Activated CD8-positive, alpha-beta memory T cell treated with anti-CD3 and anti-CD28 coated beads, Interleukin-2, amount 50 U/mL, for 24 hours (primary cell): ENCODE measurements around the gene NDFIP2.

Experiments
- DNase-seq: peaks from one replicate; pipeline ENCODE4 v3.0.0-alpha.2; 2020; ENCODE audit errors: extremely low read depth

NDFIP2 gene

DNA sequence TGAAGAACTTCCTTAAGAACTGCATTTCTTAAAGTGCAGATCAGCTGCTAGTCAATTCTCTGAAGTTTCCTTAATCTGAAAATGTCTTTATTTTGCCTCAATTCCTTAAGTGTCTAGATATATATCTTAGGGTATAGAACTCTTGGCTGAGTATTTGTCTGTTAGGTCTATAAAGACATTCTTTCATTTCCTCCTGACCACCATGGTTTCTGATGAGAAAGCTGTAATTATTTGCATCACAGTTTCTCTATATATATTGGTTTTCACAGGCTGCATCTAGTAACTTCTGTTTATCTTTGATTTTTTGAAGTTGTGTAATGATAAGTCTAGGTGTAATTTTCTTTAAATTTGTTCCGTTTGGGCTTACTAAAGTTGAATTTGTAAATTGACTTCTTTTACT is 15.2 kb downstream of the NDFIP2 start:
- DNase-seq = no peak

DNA sequence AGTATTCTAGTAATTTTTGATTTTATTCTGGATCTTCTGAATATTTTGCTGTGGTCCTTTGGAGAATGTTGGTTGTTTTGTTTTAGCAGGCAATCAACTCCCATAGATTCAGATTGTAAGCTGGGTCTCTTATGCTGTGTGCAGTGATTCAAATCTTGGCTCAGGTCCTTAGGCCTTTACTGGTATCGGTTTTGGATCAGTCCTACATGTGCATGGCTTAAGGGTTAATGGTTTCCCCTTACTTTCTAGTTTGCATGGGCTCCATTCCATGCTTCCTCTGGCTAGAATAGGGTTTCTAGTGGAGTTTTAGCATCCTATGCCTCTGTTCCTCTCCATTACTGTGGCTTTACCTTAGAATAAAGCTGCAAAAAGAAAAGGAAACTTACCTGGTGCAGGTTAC is 16.1 kb downstream of the NDFIP2 start:
- DNase-seq = no peak

DNA sequence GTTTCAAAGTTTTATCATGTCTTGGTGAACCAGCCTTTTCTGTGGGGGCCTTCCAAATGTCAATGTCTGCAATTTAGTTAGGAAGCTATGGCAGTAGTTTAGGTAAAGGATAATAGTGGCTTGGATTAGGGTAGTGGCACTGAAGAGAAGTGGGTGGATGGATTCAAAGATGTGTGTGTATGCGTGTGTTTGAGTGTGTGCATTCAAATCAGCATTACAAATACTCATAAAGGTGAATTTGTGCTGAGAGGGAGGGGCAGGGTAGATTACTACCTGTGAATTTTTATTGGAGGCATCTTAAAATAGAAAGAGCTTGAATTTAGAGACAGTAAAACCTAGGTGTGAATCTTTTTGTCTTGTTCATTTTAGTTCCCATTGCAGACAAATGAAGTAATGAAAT is 16.9 kb downstream of the NDFIP2 start:
- DNase-seq = no peak

DNA sequence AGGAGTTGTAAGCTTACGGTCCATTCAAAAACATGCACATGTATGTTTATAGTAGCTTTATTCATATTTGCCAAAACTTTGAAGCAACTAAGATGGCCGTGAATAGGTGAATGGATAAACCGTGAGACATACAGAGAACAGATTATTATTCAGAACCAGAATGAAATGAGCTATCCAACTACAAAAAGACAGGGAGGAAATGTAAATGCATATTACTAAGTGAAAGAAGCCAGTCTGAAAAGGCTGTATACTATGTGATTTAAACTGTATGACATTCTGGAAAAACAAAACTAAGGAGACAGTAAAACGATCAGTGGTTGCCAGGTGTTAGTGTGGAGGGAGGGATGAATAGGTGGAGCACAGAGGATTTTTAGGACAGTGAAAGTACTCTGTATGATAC is 19.9 kb downstream of the NDFIP2 start:
- DNase-seq = no peak

DNA sequence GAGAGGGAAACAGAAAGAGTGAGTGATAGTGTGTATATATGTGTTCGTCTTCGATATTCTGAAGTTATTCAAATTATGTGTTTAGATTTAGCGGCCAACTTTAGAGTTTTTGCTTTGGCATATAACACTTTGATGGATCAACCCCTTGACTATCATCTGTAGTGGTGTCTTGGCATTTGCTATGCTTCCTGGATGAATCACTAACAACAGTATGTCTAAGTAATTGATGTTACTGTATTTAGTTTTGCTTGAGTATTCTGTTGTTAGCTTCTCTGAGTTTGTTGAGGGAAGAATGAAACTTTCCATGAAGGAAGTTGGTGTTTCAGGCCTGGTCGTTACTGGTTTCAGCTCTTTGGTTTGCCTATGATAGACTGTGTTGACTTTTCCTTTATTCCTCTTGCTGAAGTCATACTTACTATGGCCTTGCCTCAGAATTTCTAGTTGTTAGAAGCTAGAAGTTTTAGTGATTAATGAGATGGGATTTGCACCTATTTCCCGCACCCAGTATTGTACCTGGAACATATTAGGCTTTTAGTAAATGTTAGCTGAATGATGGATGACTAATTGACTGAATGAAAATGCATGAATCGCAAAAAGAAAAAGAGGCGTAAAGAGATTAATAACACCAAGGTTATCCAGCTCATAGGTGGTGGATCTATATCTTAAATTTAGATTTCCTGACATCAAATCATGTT is 20.7 kb downstream of the NDFIP2 start:
- no peak for DNase-seq

DNA sequence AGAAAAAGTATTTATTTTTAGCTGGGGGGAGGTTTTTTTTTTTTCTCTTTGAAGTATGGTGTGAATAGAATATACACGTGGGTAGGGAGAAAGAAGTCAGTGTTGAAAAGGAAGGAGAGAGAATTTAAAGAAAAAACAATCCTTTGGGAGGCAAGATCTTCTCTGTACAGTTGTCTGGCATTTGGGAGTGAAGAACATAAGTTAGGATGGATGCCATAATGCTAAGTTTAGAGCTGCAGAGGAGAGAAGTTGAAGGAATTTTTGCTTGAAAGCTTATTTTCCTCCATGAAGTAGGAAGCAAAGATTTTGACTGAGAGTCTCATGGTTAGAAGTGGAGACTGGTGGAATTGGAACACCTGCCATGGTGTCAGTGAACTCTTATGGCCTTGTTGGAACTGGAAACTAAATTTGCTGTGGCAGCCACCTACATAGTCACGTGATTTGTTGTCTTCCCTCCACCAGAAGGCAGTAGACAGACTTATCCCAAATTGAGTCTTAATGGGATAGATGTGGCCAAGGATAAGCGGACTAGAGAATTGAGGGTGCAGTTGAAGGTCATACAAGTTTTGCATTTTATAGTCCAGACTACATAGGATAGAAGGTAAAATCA is 22.0 kb downstream of the NDFIP2 start:
- DNase-seq = no peak

DNA sequence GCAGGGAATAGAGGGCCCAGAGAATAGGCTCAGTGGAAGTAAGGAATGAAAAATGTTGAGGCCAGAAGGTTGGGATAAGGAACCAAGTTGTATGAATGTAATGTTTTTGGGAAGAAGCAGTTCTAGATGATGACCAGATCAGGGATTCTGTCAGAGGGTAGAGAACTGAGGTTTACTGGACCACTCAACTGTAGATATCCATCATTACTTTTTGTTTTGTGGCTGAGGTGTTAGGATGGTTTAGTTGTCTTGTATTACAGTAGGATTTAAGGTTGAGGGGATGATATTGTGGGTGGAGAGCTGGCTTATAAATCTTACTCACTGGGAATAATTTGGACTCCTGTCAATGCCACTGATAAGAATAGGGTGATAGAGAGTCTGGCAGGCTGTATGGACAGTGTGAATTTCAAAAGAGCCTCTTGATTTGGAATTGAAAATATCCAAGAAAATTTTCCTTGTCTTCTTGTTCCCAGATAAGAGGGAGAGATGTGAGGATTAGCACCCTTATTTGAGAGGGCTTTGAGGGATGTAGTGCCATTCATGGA is 22.6 kb downstream of the NDFIP2 start:
- no peak for DNase-seq

DNA sequence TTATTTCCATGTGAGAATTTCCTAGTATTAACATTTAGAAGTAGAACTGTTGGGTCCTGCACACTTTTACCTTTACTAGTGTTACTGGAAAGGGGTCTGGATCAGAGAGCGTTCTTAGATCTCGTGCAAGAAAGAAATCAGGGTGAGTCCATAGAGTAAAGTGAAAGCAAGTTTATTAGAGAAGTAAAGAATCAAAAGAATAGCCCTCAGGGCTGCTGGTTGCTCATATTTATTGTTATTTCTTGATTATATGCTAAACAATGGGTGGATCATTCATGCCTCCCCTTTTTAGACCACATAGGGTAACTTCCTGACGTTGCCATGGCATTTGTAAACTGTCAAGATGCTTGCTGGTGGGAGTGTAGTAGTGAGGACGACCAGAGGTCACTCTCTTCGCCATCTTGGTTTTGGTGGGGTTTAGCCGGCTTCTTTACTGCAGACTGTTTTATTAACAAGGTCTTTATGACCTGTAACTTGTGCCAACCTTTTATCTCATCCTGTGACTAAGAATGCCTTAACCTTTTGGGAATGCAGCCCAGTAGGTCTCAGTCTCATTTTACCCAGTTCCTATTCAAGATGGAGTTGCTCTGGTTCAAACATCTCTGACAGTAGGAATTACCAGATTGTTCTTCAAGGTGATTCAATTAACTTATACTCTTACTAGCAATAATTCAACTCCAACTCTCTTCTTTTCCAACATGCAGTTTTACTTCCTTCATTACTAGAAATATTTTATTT is 27.4 kb downstream of the NDFIP2 start:
- DNase-seq = no peak

DNA sequence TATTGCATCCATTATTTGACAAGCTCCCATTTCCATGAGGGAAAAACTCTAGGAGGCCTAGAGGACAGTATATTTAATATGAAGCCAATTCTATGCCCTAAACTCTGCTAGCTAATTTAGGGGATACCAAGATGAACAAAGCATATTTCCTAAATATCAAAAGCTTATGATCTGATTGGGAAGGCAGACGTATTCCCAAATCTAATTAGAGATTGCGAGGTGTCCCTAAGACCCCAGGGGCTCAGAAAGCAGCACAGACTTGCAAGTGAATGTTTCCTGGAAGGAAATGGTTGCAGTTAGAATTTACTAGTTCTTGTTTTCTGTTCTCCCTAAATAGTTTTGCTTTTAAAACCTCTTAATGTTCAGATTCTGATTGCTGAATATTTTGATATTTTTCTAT is 30.7 kb downstream of the NDFIP2 start:
- DNase-seq = no peak

DNA sequence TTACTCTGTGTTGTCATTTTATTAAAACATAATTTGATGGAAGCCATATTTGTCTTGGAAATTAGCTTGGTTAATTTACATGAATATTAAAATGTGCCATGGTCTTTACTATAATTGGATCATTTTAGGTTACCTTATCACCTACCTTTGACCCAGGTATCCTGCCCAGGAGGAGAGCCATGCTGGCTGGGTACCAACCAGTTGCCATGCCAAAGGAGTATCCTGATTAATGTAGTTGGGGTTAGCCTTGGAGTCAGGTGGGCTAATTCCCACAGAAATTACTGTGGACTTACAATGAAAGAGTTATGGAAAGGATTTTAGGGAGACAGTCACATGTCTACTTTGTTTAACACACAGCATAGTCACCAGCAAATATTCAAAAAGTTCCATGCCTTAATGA is 32.0 kb downstream of the NDFIP2 start:
- DNase-seq = no peak

DNA sequence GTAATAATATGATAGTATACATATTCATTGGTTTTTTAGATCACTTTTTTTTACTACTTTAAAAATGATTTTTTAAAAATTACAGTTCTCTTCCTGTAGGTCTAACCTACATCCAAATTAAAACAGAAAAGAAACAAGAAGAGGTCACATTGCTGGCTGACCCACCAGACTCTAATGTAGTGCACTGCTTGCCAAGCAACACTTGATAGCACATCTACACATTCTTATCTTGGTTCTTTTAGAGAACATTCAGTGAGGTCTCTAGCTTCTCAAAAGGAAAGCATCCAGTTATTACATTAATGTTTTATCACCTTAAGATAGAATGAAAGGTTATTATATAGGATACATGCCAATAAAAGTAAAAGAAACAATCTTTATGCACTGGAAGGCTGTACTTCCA is 35.6 kb downstream of the NDFIP2 start:
- no peak for DNase-seq

DNA sequence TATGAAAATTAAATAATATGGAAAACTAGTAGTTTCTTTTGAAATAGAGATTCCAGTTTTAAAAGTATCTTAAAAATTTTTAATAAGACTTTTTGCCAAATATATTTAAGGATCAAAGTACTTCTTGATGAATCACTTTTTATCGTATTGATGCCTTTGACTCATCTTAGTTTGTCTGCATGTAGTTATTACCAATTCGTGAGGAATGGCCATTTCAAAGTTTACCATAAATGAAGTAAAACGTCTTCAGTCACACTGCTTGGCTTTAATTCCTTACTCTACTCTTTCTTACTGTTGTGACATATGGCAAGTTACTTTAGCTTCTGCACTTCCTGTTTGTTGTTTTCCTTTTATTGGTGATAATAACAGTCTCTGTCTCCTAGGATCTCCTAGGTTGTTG is 38.3 kb downstream of the NDFIP2 start:
- DNase-seq = no peak

DNA sequence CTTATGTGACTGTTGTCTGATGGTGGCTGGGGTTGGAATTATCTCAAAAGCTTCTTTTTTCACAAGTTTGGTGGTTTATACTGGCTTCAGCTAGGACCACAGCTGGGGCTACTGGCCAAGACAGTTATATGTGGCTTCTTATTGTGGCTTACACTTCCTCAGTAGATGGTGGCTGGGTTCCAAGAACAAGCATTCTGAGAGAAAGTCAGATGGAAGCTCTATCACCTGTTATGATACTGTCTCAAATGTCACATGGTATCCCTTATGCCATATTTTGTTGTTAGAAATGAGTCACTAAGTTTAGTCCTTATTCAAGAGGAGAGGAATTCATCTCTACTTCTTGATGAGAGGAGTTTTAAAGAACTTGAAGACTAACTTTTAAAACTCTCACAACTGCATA is 41.6 kb downstream of the NDFIP2 start:
- DNase-seq = no peak

DNA sequence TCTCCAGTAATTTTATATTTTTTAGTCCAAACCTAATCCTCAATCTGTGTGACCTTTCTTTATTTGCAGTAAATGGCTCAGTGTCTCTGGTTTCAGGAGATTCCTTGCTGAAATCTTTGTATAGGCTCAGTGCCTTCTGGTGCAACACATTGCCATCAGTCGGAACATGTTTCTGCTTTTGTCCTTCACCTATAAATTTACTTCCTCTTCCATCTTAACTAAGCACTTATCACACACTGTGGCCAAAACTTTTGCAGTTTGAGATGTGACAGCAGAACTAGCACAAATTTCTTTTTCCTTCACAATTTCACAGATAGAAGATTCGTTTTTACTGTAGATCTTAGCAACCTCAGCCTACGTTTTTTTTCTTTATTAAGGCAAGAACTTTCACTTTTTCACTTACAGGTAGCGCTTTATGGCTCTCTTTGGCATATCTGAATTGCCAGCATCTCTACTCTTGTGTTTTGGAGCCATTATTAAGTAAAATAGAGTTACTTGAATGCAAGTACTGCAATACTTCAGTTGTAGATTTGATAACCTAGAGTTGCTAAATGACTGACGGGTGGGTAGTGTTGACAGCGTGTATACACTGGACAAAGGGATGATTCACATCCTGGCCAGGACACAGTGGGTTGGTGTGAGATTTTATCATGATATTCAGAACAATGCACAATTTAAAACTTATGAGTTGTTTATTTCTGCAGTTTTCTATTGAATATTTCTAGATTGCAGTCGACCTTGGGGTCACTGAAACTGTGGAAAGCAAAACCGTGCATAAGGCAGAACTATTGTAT is 44.3 kb downstream of the NDFIP2 start:
- DNase-seq = no peak

DNA sequence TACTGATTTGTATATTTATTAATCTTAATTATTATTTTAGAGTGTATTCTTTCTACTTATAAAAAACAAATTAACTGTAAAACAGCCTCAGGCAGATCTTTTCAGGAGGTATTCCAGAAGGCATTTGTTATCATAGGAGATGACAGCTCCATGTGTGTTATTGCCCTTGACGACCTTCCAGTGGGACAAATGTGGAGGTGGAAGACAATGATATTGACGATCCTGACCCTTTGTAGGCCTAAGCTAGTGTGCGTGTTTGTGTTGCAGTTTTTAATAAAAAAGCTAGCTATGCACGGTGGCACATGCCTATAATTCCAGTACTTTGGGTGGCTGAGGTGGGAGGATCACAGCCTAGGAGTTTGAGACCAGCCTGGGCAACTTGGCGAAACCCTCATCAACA is 46.7 kb downstream of the NDFIP2 start:
- DNase-seq = no peak

DNA sequence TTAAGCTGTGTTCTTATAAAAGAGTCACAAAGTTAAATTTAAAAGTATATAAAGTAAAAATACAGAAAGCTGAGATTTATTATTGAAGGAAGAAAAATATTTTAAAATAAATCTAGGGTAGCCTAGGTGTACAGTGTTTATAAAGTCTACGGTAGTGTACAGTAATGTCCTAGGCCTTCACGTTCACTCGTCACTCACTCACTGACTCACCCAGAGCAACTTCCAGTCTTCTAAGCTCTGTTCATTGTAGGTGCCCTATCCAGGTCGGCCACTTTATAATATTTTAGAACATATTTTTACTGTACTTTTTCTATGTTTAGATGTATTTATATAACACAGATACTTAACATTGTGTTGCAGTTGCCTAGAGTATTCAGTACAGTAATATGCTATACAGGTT is 47.4 kb downstream of the NDFIP2 start:
- no peak for DNase-seq

DNA sequence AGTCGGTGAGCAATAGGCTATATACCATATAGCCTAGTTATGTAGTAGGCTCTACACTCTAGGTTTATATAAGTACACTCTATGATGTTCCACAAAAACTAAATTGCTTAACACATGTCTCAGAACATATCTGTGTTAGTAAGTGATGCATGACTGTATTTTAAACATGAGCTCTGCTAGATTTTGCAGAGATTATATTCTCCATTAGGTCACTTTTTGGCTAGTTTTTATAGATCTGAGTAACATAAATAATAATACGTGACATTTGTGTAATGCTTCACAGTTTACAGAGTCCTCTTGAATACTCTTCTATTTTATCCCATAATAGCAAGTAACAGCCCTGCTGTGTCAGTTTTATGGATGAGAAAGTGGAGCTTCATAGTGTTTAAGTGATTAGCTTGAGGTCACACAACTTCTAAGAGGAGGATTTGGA is 47.8 kb downstream of the NDFIP2 start:
- DNase-seq = no peak

DNA sequence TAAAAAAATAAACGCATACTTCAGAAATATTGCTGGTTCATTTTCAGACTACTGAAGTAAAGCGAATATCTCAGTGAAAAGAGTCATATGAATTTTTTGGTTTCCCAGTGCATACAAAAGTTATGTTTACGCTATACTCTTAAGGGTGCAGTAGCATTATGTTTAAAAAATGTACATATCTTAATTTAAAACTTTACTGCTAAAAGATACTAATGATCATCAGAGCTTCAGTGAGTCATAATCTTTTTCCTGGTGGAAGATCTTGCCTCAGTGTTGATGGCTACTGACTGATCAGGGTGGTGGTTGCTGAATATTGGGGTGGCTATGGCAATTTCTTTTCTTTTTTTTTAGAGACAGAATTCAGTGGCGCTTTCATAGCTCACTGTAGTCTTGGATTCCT is 48.9 kb downstream of the NDFIP2 start:
- DNase-seq = no peak

DNA sequence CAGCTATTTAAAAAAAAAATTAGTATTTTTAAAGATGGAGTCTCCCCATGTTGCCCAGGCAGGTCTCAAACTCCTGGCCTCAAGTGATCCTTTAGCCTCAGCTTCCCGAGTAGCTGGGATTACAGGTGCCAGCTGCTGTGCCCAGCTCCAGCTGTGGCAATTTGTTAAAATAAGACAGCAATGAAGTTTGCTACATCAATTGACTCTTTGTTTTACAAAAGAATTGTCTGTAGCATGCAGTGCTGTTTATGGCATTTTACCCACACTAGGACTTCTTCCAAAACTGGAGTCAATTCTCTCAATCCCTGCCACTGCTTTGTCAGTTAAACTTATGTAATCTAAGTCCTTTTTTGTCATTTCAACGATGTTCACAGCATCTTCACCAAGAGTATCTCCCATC is 49.3 kb downstream of the NDFIP2 start:
- DNase-seq = no peak

DNA sequence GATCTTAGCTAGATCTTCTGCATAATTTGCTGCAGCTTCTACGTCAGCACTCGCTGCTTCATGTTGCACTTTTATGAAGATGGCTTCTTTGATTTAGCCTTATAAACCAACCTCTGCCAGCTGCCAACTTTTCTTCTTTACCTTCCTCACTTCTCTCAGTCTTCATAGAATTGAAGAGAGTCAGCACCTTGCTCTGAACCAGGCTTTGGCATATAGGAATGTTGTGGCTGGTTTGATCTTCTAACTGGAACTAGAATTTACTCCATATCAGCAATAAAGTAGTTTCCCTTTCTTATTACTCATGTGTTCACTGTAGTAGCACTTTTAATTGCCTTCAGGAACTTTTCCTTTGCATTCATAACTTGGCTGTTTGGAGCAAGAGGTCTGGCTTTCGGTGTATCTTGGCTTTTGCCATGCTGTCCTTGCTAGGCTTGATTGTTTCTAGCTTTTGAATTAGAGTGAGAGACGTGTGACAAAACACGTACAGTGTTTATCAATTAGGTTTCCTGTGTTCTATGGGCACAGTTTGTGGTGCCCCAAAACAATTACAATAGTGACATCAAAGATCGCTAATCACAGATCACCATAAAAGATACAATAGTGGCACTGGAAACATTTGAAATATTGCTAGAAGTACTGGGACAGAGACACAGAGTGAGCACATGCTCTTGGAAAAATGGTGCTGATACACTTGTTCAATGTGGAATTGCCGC is 50.7 kb downstream of the NDFIP2 start:
- DNase-seq = no peak

DNA sequence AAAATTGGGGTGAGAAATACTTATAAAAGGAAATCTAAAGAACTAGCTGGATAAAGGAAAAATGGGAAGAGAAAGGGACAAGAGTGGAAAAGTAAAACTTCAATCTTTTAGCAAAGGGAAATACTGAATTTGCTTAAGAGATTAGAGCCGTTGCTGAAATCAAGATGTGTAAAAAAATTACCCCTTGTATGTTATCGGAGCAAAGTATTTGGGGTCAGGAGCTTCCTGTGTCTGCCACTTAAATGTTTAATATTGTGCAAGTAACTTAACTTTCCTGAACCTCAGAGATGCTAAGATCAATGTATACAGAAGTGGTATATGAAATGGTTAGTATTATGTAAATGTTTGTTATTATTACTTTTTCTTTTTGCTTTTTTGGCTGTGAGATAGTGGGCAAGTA is 51.6 kb downstream of the NDFIP2 start:
- no peak for DNase-seq
